HepG2 (cell line): ENCODE measurements around the gene COG8. TPM values are rescaled to one million over a fixed set of nuclear protein-coding genes. Genes with fewer than 3 reads are reported as not detected.

Experiments
- ARID4A ChIP-seq: sonication (generic); formaldehyde crosslinking; IDR thresholded peaks from 2 replicates; pipeline ENCODE4 v1.5.0; 2020; ENCODE audit warnings: mild to moderate bottlenecking, missing genetic modification reagents, borderline replicate concordance
- ATM ChIP-seq: fragments of 450-650 bp; IDR thresholded peaks from 2 replicates; pipeline ENCODE4 v1.7.1; 2017; ENCODE audit warnings: mild to moderate bottlenecking, borderline replicate concordance
- ERF ChIP-seq: IDR thresholded peaks from 2 replicates; pipeline ENCODE4 v1.6.1; 2018; ENCODE audit warnings: missing biosample characterization, missing genetic modification reagents
- GZF1 ChIP-seq: sonication (generic); formaldehyde crosslinking; IDR thresholded peaks from 2 replicates; pipeline ENCODE4 v1.5.1; 2020; ENCODE audit warnings: mild to moderate bottlenecking, missing genetic modification reagents
- HNF4G ChIP-seq, 2 experiments: sonication (generic) in 1 of 2; formaldehyde crosslinking in 1 of 2; IDR thresholded peaks; 2 replicates each; pipeline versions ENCODE4 v1.4.0 to v1.6.1; 2011 to 2020; ENCODE audit warnings: borderline replicate concordance in 2 of 2, low read depth in 2 of 2, mild to moderate bottlenecking in 2 of 2, low read length in 1 of 2, missing genetic modification reagents in 1 of 2, moderate library complexity in 1 of 2
- HOXA3 ChIP-seq: sonication (generic); formaldehyde crosslinking; IDR thresholded peaks from 2 replicates; pipeline ENCODE4 v1.5.0; 2020; ENCODE audit warnings: missing genetic modification reagents
- MXI1 ChIP-seq: IDR thresholded peaks from 3 replicates; pipeline ENCODE4 v1.6.1; 2012; ENCODE audit warnings: low read depth, low read length, inconsistent platforms, borderline replicate concordance
- NFIC ChIP-seq: IDR thresholded peaks from 2 replicates; pipeline ENCODE4 v1.6.1; 2012; ENCODE audit warnings: mild to moderate bottlenecking, low read length, inconsistent platforms
- NONO ChIP-seq, 2 experiments: fragments of 450-650 bp in 1 of 2; sonication (generic) in 1 of 2; formaldehyde crosslinking in 1 of 2; IDR thresholded peaks in 1 of 2; conservative IDR thresholded peaks in 1 of 2; 2 replicates each; pipeline versions ENCODE4 v1.6.1 to v1.8.0; 2017 to 2022; ENCODE audit warnings: mild to moderate bottlenecking in 1 of 2, missing genetic modification reagents in 1 of 2, moderate library complexity in 1 of 2
- PBX2 ChIP-seq: IDR thresholded peaks from 2 replicates; pipeline ENCODE4 v1.6.1; 2016; ENCODE audit warnings: control low read depth
- POLR2A ChIP-seq, 2 experiments: IDR thresholded peaks; 2 replicates each; pipeline ENCODE4 v1.6.1; 2011; ENCODE audit warnings: low read depth in 2 of 2, low read length in 2 of 2, mild to moderate bottlenecking in 1 of 2, moderate library complexity in 1 of 2; ENCODE audit not compliant: insufficient read depth in 1 of 2
- REPIN1 ChIP-seq: sonication (generic); formaldehyde crosslinking; IDR thresholded peaks from 2 replicates; pipeline ENCODE4 v1.8.0; 2022; ENCODE audit warnings: missing genetic modification reagents, low read depth, mild to moderate bottlenecking, borderline replicate concordance
- SRSF9 ChIP-seq: fragments of 200-400 bp; formaldehyde crosslinking; IDR thresholded peaks from 2 replicates; pipeline ENCODE4 v1.6.1; 2018; ENCODE audit warnings: borderline replicate concordance, mild to moderate bottlenecking, low read depth, low read length; ENCODE audit not compliant: insufficient read depth, poor library complexity, severe bottlenecking
- TARDBP ChIP-seq: sonication (generic); formaldehyde crosslinking; IDR thresholded peaks from 2 replicates; pipeline ENCODE4 v1.8.0; 2022; ENCODE audit warnings: mild to moderate bottlenecking, missing genetic modification reagents
- TEF ChIP-seq: sonication (generic); formaldehyde crosslinking; IDR thresholded peaks from 2 replicates; pipeline ENCODE4 v1.5.0; 2020; ENCODE audit warnings: missing genetic modification reagents
- THAP11 ChIP-seq: IDR thresholded peaks from 2 replicates; pipeline ENCODE4 v1.6.1; 2016; ENCODE audit warnings: missing biosample characterization, missing genetic modification reagents
- WIZ ChIP-seq: sonication (generic); formaldehyde crosslinking; IDR thresholded peaks from 2 replicates; pipeline ENCODE4 v1.5.1; 2020; ENCODE audit warnings: mild to moderate bottlenecking, missing genetic modification reagents
- ZBTB38 ChIP-seq: sonication (generic); formaldehyde crosslinking; IDR thresholded peaks from 2 replicates; pipeline ENCODE4 v1.5.1; 2020; ENCODE audit warnings: mild to moderate bottlenecking, missing genetic modification reagents
- ZMYM4 ChIP-seq: sonication (generic); formaldehyde crosslinking; IDR thresholded peaks from 2 replicates; pipeline ENCODE4 v1.8.1; 2023; ENCODE audit warnings: mild to moderate bottlenecking, missing genetic modification reagents
- ZNF800 ChIP-seq: sonication (generic); formaldehyde crosslinking; IDR thresholded peaks from 2 replicates; pipeline ENCODE4 v1.4.0; 2020; ENCODE audit warnings: missing genetic modification reagents
- polyA plus RNA-seq, 8 experiments: library from polyadenylated mRNA; depleted of rRNA in 3 of 8; stranded (reverse) in 7 of 8; unstranded in 1 of 8; fragments of >200 nt; fragmentation: Illumina TruSeq in 4 of 8; extraction: Trizol in 4 of 8; gene quantifications; 2 replicates each; pipeline versions ENCODE4 v1.2.1 to v1.2.3, GENCODE V29; 2011 to 2016; ENCODE audit warnings: low read depth in 4 of 8, missing spikeins in 1 of 8, mixed read lengths in 1 of 8; ENCODE audit not compliant: insufficient read depth in 1 of 8
- total RNA-seq, 5 experiments: library from RNA; depleted of rRNA; stranded (reverse); fragments of >200 nt; fragmentation: Illumina TruSeq; extraction: Trizol; gene quantifications; 2 replicates each; pipeline ENCODE4 v1.2.3, GENCODE V29; 2016; ENCODE audit warnings: low read depth in 1 of 5

The COG8 gene
- total and polyA plus RNA-seq, 2 of the 13 experiments (the other 11 are each of a cell fraction or from before 2014, with no cell fraction given) = 45.5 to 52.1 TPM

- peak; percentile 41; the same call in 1 of the 2 replicates for TF ChIP-seq ERF (CRISPR knock-in tag)
- 0 out of 2 replicates have a peak, but pooled peaks have one; percentile 42 for TF ChIP-seq THAP11
- peak; percentile 73; the same call in 1 of the 2 replicates for TF ChIP-seq ZNF800 (CRISPR knock-in tag)
- TF ChIP-seq SRSF9 = no peak
- peak; percentile 33; the same call in 1 of the 3 replicates for TF ChIP-seq MXI1
- TF ChIP-seq WIZ = no peak
- no peak for TF ChIP-seq HNF4G (IDR thresholded peaks at IDR 0.05; ENCODE audit: borderline replicate concordance, low read depth, low read length)
- 0 out of 2 replicates have a peak, but pooled peaks have one; percentile 29 for TF ChIP-seq HNF4G (CRISPR knock-in tag; IDR thresholded peaks at IDR 0.05; ENCODE audit: borderline replicate concordance, low read depth)
- no peak for TF ChIP-seq NONO (IDR thresholded peaks at IDR 0.05)
- 0 out of 2 replicates have a peak, but pooled peaks have one; percentile 58 for TF ChIP-seq NONO (CRISPR knock-in tag; conservative IDR thresholded peaks at IDR 0.05)
- TF ChIP-seq PBX2 (CRISPR knock-in tag) = no peak
- 0 out of 2 replicates have a peak, but pooled peaks have one; percentile 58 for TF ChIP-seq GZF1 (CRISPR knock-in tag)
- TF ChIP-seq NFIC = peak; percentile 47; the same call in 1 of the 2 replicates
- TF ChIP-seq ZMYM4 (CRISPR knock-in tag) = 0 out of 2 replicates have a peak, but pooled peaks have one; percentile 32
- TF ChIP-seq ARID4A (CRISPR knock-in tag) = peak; percentile 49; the same call in 1 of the 2 replicates
- TF ChIP-seq HOXA3 (CRISPR knock-in tag) = peak; percentile 56
- no peak for TF ChIP-seq TEF (CRISPR knock-in tag)
- no peak for TF ChIP-seq ZBTB38 (CRISPR knock-in tag)
- TF ChIP-seq TARDBP = peak; percentile 42; the same call in 1 of the 2 replicates
- TF ChIP-seq ATM = no peak
- TF ChIP-seq REPIN1 (CRISPR knock-in tag) = peak; percentile 55; the same call in 1 of the 2 replicates
- peak; percentile 33 to 72; a peak in 2 of 4 replicates for TF ChIP-seq POLR2A (IDR thresholded peaks at IDR 0.05; ENCODE audit: insufficient read depth in 1 of 2, low read depth in 2 of 2, low read length in 2 of 2)
Observed at GRCh38 chr16:69351309-69352027, 12.1 kb upstream of the COG8 start, which contains the start of gene TMED6 (continued).
